ENCODE measurements around the gene MYCN. TPM values are rescaled to one million over a fixed set of nuclear protein-coding genes. Genes with fewer than 3 reads are reported as not detected.

The MYCN gene
- total and polyA plus RNA-seq, 2 of the 4 experiments (the other 2 are of a cell fraction), result not detected

DNA sequence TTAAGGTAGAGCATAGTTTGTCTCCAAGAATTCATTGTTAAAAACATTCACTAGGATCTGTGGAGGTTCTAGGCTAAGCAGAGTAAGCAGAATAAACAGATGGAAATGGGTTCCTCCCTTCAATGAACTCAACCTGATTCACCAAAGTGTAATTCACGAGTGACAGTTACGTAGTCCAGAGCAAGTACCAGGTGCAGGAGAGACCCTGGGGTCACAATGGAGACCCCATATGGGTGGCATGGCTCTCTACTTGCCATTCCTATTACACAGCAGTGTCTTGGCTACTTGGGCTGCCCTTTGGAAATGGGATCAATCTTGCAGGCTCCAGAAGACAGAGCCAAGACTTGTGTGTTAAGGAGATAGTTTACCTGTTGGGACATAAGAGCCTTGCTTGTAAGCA lies 7.1 kb downstream of the MYCN start:
- DNase-seq, result no peak
- H3K4me3 ChIP-seq (ENCODE audit: insufficient read depth, low read depth, low read length), result no peak overlapping the region
- peaks cover 9% of the 10 kb centered on the region; the same call in 1 of the 2 replicates for H3K27me3 ChIP-seq (ENCODE audit: control insufficient read depth, insufficient read depth, low read length)
- no peak overlapping the region for H4K8ac ChIP-seq (ENCODE audit: low read depth in 2 of 2, low read length in 2 of 2)
- in situ Hi-C loops (cut with MboI; ENCODE audit: low sequenced_read_pairs) (no loop called here), intact Hi-C loops (cut with micrococcal nuclease) (no loop called here), dilution Hi-C loops (cut with HindIII; ENCODE audit: low sequenced_read_pairs, unreplicated experiment) (no loop called here)
- no peak overlapping the region for H3K23ac ChIP-seq (ENCODE audit: low read depth, low read length)
- no peaks in the 10 kb centered on the region for H3K36me3 ChIP-seq (ENCODE audit: control insufficient read depth, insufficient read depth, low read length)
- no peak overlapping the region for H2BK120ac ChIP-seq (ENCODE audit: low read depth, low read length)
- no peak overlapping the region for H3K14ac ChIP-seq (replicated peaks; ENCODE audit: low read depth, low read length)
- no peak overlapping the region for H3K18ac ChIP-seq (ENCODE audit: low read depth, low read length)
- no peak overlapping the region for H2BK20ac ChIP-seq (ENCODE audit: low read depth, low read length)
- no peak overlapping the region for H2AK9ac ChIP-seq (replicated peaks; ENCODE audit: low read depth, low read length, poor library complexity)
- WGBS, 2 experiments (ENCODE audit: extremely low coverage in 2 of 2, insufficient read length in 1 of 2), result no CpG with 5 or more reads among the region's 2 CpGs
- H2AK5ac ChIP-seq (ENCODE audit: low read depth, low read length), result no peak overlapping the region
- H3K9me3 ChIP-seq (ENCODE audit: control insufficient read depth, insufficient read depth, low read length), result peaks cover 12% of the 10 kb centered on the region; the same call in 1 of the 2 replicates
- no peaks in the 10 kb centered on the region for H3K4me1 ChIP-seq (ENCODE audit: control insufficient read depth, insufficient read depth, low read length)
- H4K20me1 ChIP-seq (ENCODE audit: insufficient read depth, low read length), result no peaks in the 10 kb centered on the region
- H4K5ac ChIP-seq (ENCODE audit: low read depth, low read length), result no peak overlapping the region
- POLR2A ChIA-PET (ENCODE audit: unreplicated experiment), result no interaction called here
- H3K79me1 ChIP-seq (ENCODE audit: low read depth in 1 of 2, low read length in 2 of 2), result no peaks in the 10 kb centered on the region
- H2BK5ac ChIP-seq (ENCODE audit: low read depth, low read length, poor library complexity, severe bottlenecking), result no peak overlapping the region
- no peak overlapping the region for H4K91ac ChIP-seq (ENCODE audit: insufficient read depth, low read depth, low read length)
- no peak overlapping the region for H3K27ac ChIP-seq (ENCODE audit: insufficient read depth, low read length)
- H3K56ac ChIP-seq (ENCODE audit: extremely low read depth, insufficient read depth, low read length), result no peak overlapping the region
- no peak overlapping the region for H2AFZ ChIP-seq (replicated peaks; ENCODE audit: low read length, poor library complexity)
- no peak for TF ChIP-seq SMC3 (IDR thresholded peaks at IDR 0.05; ENCODE audit: low read depth, low read length)
- TF ChIP-seq NFE2L2 (IDR thresholded peaks at IDR 0.05; ENCODE audit: low read depth, low read length), result no peak
- no peak for TF ChIP-seq RCOR1 (IDR thresholded peaks at IDR 0.05; ENCODE audit: insufficient replicate concordance, low read length)
- no peak for TF ChIP-seq RAD21 (IDR thresholded peaks at IDR 0.05; ENCODE audit: low read length)
- no TSS peak for BruUV-seq (replicated peaks)
- no peak overlapping the region for H2BK15ac ChIP-seq (ENCODE audit: low read depth, low read length)
- no peaks in the 10 kb centered on the region for H3K9me1 ChIP-seq (ENCODE audit: insufficient read depth, low read length)
- H3K4ac ChIP-seq (ENCODE audit: low read depth, low read length), result no peak overlapping the region
- ATAC-seq (ENCODE audit: low read depth), result no peak
- no peak overlapping the region for H3K9ac ChIP-seq (ENCODE audit: low read depth, low read length)
- no peak overlapping the region for H3K4me2 ChIP-seq (ENCODE audit: low read depth, low read length)
- CTCF ChIA-PET, result no interaction called here
